Naive thymus-derived CD8-positive, alpha-beta T cell (primary cell): Measurements from ENCODE around the gene RNF44. TPM values are rescaled to one million over a fixed set of nuclear protein-coding genes. Genes with fewer than 3 reads are reported as not detected.
"Not testable (repeated sequence)": the region's sequence is repeated elsewhere in the genome, so short reads cannot be mapped to it uniquely, and the experiment has no call there.

Source experiments
- ATAC-seq, 2 donors: fragments of 150-1000 bp; cut with Tn5 transposase in 1 of 2; sonication (Bioruptor Pico), chemical (Tn5 transposase) in 1 of 2; 1 replicate in 1 of 2; 2 replicates in 1 of 2; pipeline ENCODE4 v1.10.0; 2021; ENCODE audit warnings: mild to moderate bottlenecking in 2 of 2, moderate library complexity in 2 of 2
- POLR2A ChIA-PET: fragments of 350-600 bp; sonication (Branson Sonifier 250); formaldehyde crosslinking; loops from one replicate; lab custom pipeline; 2021; ENCODE audit warnings: antibody characterized with exemption; lab: Charles Lee
- DNase-seq, 10 donors: peaks; one replicate each; pipeline versions ENCODE4 v3.0.0 to v3.0.0-alpha.2; 2020 to 2022
- H3K27ac Mint-ChIP-seq, 10 donors: one replicate each; pipeline ENCODE4 v1.8.0; 2020 to 2022; ENCODE audit warnings: mild to moderate bottlenecking in 10 of 10, mixed read lengths in 10 of 10, moderate library complexity in 4 of 10, inconsistent platforms in 1 of 10
- H3K27me3 Mint-ChIP-seq, 5 donors: one replicate each; pipeline ENCODE4 v1.8.0; 2021 to 2022; ENCODE audit warnings: mixed read lengths in 5 of 5
- H3K36me3 Mint-ChIP-seq, 3 donors: one replicate each; pipeline ENCODE4 v1.8.0; 2020 to 2022; ENCODE audit warnings: mixed read lengths in 3 of 3, mild to moderate bottlenecking in 2 of 3, inconsistent platforms in 1 of 3
- H3K4me1 Mint-ChIP-seq, 4 donors: one replicate each; pipeline ENCODE4 v1.8.0; 2021 to 2022; ENCODE audit warnings: mixed read lengths in 4 of 4
- H3K4me3 Mint-ChIP-seq, 10 donors: one replicate each; pipeline ENCODE4 v1.8.0; 2020 to 2022; ENCODE audit warnings: mild to moderate bottlenecking in 10 of 10, mixed read lengths in 10 of 10, moderate library complexity in 6 of 10, inconsistent platforms in 1 of 10
- H3K9me3 Mint-ChIP-seq, 9 donors: one replicate each; pipeline ENCODE4 v1.8.0; 2020 to 2022; ENCODE audit warnings: mixed read lengths in 9 of 9, mild to moderate bottlenecking in 3 of 9, inconsistent platforms in 1 of 9, moderate library complexity in 1 of 9
- polyA plus RNA-seq, 3 donors: library from polyadenylated mRNA; unstranded; fragments of 300-500 nt; fragmentation: Illumina TruSeq; gene quantifications; one replicate each; pipeline ENCODE4 v1.2.3, GENCODE V29; 2021
- total RNA-seq, 8 experiments: library from RNA in 2 of 8; stranded (reverse) in 2 of 8; gene quantifications; one replicate each; pipeline ENCODE4 v1.2.3 and lab custom pipeline; 2021 to 2026

The RNF44 gene
- total and polyA plus RNA-seq, 5 experiments from 2014 or later: 1.2 to 281 (median 4.1) TPM

GRCh38 chr5:176508603-176509002, 28.6 kb downstream of the RNF44 start:
- Mint-ChIP-seq H3K36me3 (peaks cover 5 to 55% (median 21%) of the 10 kb centered on the region in 3 donors), H3K4me1 (peaks cover 2 to 14% (median 8%) of the 10 kb centered on the region in 4 donors), H3K9me3 (no peaks in the 10 kb centered on the region), H3K27ac (peak overlapping the region in 5 of 10 donors; percentile 10 to 76 (median 66)), H3K4me3 (no peak overlapping the region), H3K27me3 (no peaks in the 10 kb centered on the region)
- POLR2A ChIA-PET: no interaction called here
- DNase-seq (no peak), ATAC-seq (no peak)

- peaks cover 2 to 14% (median 7%) of the 10 kb centered on the region in 4 donors for H3K4me1 Mint-ChIP-seq
- DNase-seq (no peak), ATAC-seq (no peak)
- H3K27me3 Mint-ChIP-seq: no peaks in the 10 kb centered on the region
- H3K9me3 Mint-ChIP-seq: no peaks in the 10 kb centered on the region
- POLR2A ChIA-PET: no interaction called here
- H3K27ac Mint-ChIP-seq: peak overlapping the region in 7 of 10 donors; percentile 13 to 90 (median 66)
- H3K36me3 Mint-ChIP-seq: peaks cover 5 to 62% (median 21%) of the 10 kb centered on the region in 3 donors
- no peak overlapping the region for H3K4me3 Mint-ChIP-seq
These were observed 29.3 kb downstream of the RNF44 start for GRCh38 chr5:176507911-176508310.

GRCh38 chr5:176503496-176503895, 33.7 kb downstream of the RNF44 start:
- ATAC-seq (no peak), DNase-seq (no peak)
- Mint-ChIP-seq H3K27ac (peak overlapping the region in 4 of 10 donors; percentile 2 to 56 (median 16)), H3K27me3 (no peaks in the 10 kb centered on the region), H3K36me3 (peaks cover 10 to 93% (median 32%) of the 10 kb centered on the region in 3 donors), H3K4me3 (no peak overlapping the region), H3K4me1 (peaks cover 0 to 4% (median 3%) of the 10 kb centered on the region in 4 donors), H3K9me3 (no peaks in the 10 kb centered on the region)
- POLR2A ChIA-PET: no interaction called here

- no peak overlapping the region for H3K27ac Mint-ChIP-seq
These were observed 35.9 kb downstream of the RNF44 start for GRCh38 chr5:176501333-176501732.

GRCh38 chr5:176500511-176500910, 36.7 kb downstream of the RNF44 start:
- H3K4me1 Mint-ChIP-seq: peaks cover 0 to 2% (median under 1%) of the 10 kb centered on the region in 4 donors
- peak overlapping the region in 3 of 10 donors; percentile 0 to 40 (median 10) for H3K27ac Mint-ChIP-seq
- peaks cover 10 to 98% (median 34%) of the 10 kb centered on the region in 3 donors for H3K36me3 Mint-ChIP-seq
- POLR2A ChIA-PET: interaction anchor here (0.8 kb wide), 1 partner anchor 16 kb away, joined by 3 read pairs; no protein-coding TSS in a partner anchor
- DNase-seq (no peak), ATAC-seq (no peak)
- no peaks in the 10 kb centered on the region for H3K9me3 Mint-ChIP-seq
- H3K4me3 Mint-ChIP-seq: no peak overlapping the region
- no peaks in the 10 kb centered on the region for H3K27me3 Mint-ChIP-seq

More at GRCh38 chr5:176501333-176501732, 35.9 kb downstream of the RNF44 start:
- no peak for DNase-seq
- Mint-ChIP-seq H3K27me3 (no peaks in the 10 kb centered on the region), H3K9me3 (no peaks in the 10 kb centered on the region), H3K4me3 (no peak overlapping the region), H3K36me3 (peaks cover 10 to 96% (median 33%) of the 10 kb centered on the region in 3 donors), H3K4me1 (peaks cover 0 to 2% (median under 1%) of the 10 kb centered on the region in 4 donors)
- POLR2A ChIA-PET: interaction anchor here (1.0 to 1.2 kb wide), 2 partner anchors 16 to 32 kb away, joined by 3 read pairs; no protein-coding TSS in a partner anchor
- no peak for ATAC-seq

GRCh38 chr5:176499273-176499672, 37.9 kb downstream of the RNF44 start:
- POLR2A ChIA-PET: no interaction called here
- no peaks in the 10 kb centered on the region for H3K9me3 Mint-ChIP-seq
- no peaks in the 10 kb centered on the region for H3K27me3 Mint-ChIP-seq
- peaks cover 0 to 2% (median 0%) of the 10 kb centered on the region in 4 donors for H3K4me1 Mint-ChIP-seq
- DNase-seq (no peak), ATAC-seq (no peak)
- no peak overlapping the region for H3K4me3 Mint-ChIP-seq
- peak overlapping the region in 1 of 10 donors; percentile 63 for H3K27ac Mint-ChIP-seq
- H3K36me3 Mint-ChIP-seq: peaks cover 5 to 96% (median 26%) of the 10 kb centered on the region in 3 donors

GRCh38 chr5:176497852-176498251, 39.4 kb downstream of the RNF44 start:
- no peaks in the 10 kb centered on the region for H3K9me3 Mint-ChIP-seq
- peaks cover 6 to 96% (median 29%) of the 10 kb centered on the region in 3 donors for H3K36me3 Mint-ChIP-seq
- no peak for ATAC-seq
- POLR2A ChIA-PET: no interaction called here
- H3K27me3 Mint-ChIP-seq: no peaks in the 10 kb centered on the region
- H3K27ac Mint-ChIP-seq: peak overlapping the region in 2 of 10 donors; percentile 9 to 67
- no peak for DNase-seq
- H3K4me1 Mint-ChIP-seq: peaks cover 0 to 2% (median 0%) of the 10 kb centered on the region in 4 donors
- H3K4me3 Mint-ChIP-seq: no peak overlapping the region

GRCh38 chr5:176492431-176492830, 44.8 kb downstream of the RNF44 start:
- POLR2A ChIA-PET: interaction anchor here (0.9 to 1.6 kb wide), 3 partner anchors 37 to 45 kb away, joined by 3 to 4 read pairs (median 4); partner anchors contain the start of gene RNF44
- Mint-ChIP-seq H3K9me3 (no peaks in the 10 kb centered on the region), H3K4me3 (no peak overlapping the region), H3K27me3 (no peaks in the 10 kb centered on the region), H3K36me3 (peaks cover 13 to 93% (median 28%) of the 10 kb centered on the region in 3 donors), H3K4me1 (peaks cover 12 to 23% (median 15%) of the 10 kb centered on the region in 4 donors), H3K27ac (peak overlapping the region in 5 of 10 donors; percentile 2 to 74 (median 49))
- no peak for ATAC-seq
- no peak for DNase-seq

GRCh38 chr5:176491901-176492300, 45.3 kb downstream of the RNF44 start:
- DNase-seq (no peak), ATAC-seq (no peak)
- Mint-ChIP-seq H3K27ac (peak overlapping the region in 1 of 10 donors; percentile 71), H3K4me3 (no peak overlapping the region), H3K27me3 (no peaks in the 10 kb centered on the region), H3K36me3 (peaks cover 13 to 93% (median 26%) of the 10 kb centered on the region in 3 donors), H3K9me3 (no peaks in the 10 kb centered on the region), H3K4me1 (peaks cover 13 to 24% (median 17%) of the 10 kb centered on the region in 4 donors)
- POLR2A ChIA-PET: interaction anchor here (0.9 to 1.6 kb wide), 2 partner anchors 44 to 46 kb away, joined by 4 read pairs; partner anchors contain the start of gene RNF44

GRCh38 chr5:176491101-176491502, 46.1 kb downstream of the RNF44 start:
- H3K4me3 Mint-ChIP-seq: no peak overlapping the region
- peaks cover 20 to 31% (median 24%) of the 10 kb centered on the region in 4 donors for H3K4me1 Mint-ChIP-seq
- ATAC-seq (no peak), DNase-seq (no peak)
- H3K9me3 Mint-ChIP-seq: no peaks in the 10 kb centered on the region
- no peak overlapping the region for H3K27ac Mint-ChIP-seq
- peaks cover 13 to 93% (median 27%) of the 10 kb centered on the region in 3 donors for H3K36me3 Mint-ChIP-seq
- POLR2A ChIA-PET: no interaction called here
- H3K27me3 Mint-ChIP-seq: no peaks in the 10 kb centered on the region

- Mint-ChIP-seq H3K4me3 (no peak overlapping the region), H3K36me3 (peaks cover 13 to 93% (median 26%) of the 10 kb centered on the region in 3 donors), H3K27me3 (no peaks in the 10 kb centered on the region), H3K27ac (peak overlapping the region in 2 of 10 donors; percentile 15 to 65), H3K4me1 (peaks cover 21 to 33% (median 27%) of the 10 kb centered on the region in 4 donors), H3K9me3 (no peaks in the 10 kb centered on the region)
- POLR2A ChIA-PET: interaction anchor here (1.5 kb wide), 1 partner anchor 46 kb away, joined by 3 read pairs; no protein-coding TSS in a partner anchor
- ATAC-seq: no peak
- DNase-seq: no peak
These were observed 46.9 kb downstream of the RNF44 start for GRCh38 chr5:176490301-176490700.

- Mint-ChIP-seq H3K27me3 (no peaks in the 10 kb centered on the region), H3K9me3 (no peaks in the 10 kb centered on the region), H3K36me3 (peaks cover 13 to 92% (median 22%) of the 10 kb centered on the region in 3 donors), H3K4me3 (peak overlapping the region in 7 of 10 donors; percentile 2 to 76 (median 57)), H3K4me1 (peaks cover 23 to 42% (median 32%) of the 10 kb centered on the region in 4 donors), H3K27ac (peak overlapping the region in 8 of 10 donors; percentile 40 to 87 (median 68))
- POLR2A ChIA-PET: interaction anchor here (0.7 to 1.5 kb wide), 3 partner anchors 38 to 54 kb away, joined by 3 read pairs; no protein-coding TSS in a partner anchor
- DNase-seq: no peak
- no peak for ATAC-seq
These were observed 48.1 kb downstream of the RNF44 start for GRCh38 chr5:176489077-176489476.

GRCh38 chr5:176487160-176487559, 50.0 kb downstream of the RNF44 start:
- not testable (repeated sequence) for H3K9me3 Mint-ChIP-seq, DNase-seq, H3K4me3 Mint-ChIP-seq, H3K27me3 Mint-ChIP-seq, ATAC-seq
- Mint-ChIP-seq H3K36me3 (peaks cover 7 to 89% (median 18%) of the 10 kb centered on the region in 3 donors), H3K4me1 (peaks cover 22 to 47% (median 33%) of the 10 kb centered on the region in 4 donors), H3K27ac (peak overlapping the region in 4 of 10 donors; percentile 7 to 41 (median 28))
- POLR2A ChIA-PET: interaction anchor here (1.3 kb wide), 1 partner anchor 49 kb away, joined by 4 read pairs; no protein-coding TSS in a partner anchor
